ENCODE results near the gene FKTN. TPM values are rescaled to one million over a fixed set of nuclear protein-coding genes. Genes with fewer than 3 reads are reported as not detected.

The FKTN gene
- total RNA-seq = 19.0 and 25.2 TPM in 2 replicates

GRCh38 chr9:105557804-105558610, at the start of gene FKTN:
Gene FKTN (plus strand): TSS chr9:105558131. CDS start chr9:105575033, 16,902 bp downstream.

GRCh38 chr9:105662184-105663104, 104.5 kb downstream of the FKTN start, which contains the start of gene TAL2:
Gene TAL2 (plus strand): TSS chr9:105662457. CDS start chr9:105662497, 40 bp downstream.

Other genes with a start within 250 kb of the FKTN start
- 4.8 and 9.7 TPM in 2 replicates for gene FSD1L, start 110.1 kb upstream of the FKTN start, total RNA-seq
- 0.43 TPM in 1 of 2 replicates, not detected in the other for gene TAL2, start 104.3 kb downstream of the FKTN start, total RNA-seq
- gene TMEM38B, start 136.4 kb downstream of the FKTN start, total RNA-seq = 10.5 and 12.2 TPM in 2 replicates

Data from placental pericyte (primary cell).